ENCODE data around the gene EIF2S3.

DNA sequence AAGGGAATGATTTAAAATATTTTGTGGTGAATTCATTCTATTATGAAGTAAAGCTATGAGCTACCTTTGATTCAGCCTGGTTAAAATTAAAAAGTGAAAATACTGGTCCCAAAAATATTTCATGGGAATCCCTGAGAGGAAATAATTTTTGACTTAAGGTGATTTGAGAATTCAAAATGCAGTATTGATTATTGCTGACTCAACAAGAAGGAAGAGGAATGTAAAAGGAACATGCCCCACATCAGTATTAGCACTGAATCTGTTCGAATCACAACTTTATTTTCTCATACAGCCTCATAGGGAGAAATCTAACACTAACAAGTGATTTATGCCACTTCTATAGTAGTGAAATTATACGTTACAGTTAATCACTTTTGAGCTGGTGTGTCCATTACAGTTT is 27.7 kb downstream of the EIF2S3 start:
- TF ChIP-seq, protein P1, sequence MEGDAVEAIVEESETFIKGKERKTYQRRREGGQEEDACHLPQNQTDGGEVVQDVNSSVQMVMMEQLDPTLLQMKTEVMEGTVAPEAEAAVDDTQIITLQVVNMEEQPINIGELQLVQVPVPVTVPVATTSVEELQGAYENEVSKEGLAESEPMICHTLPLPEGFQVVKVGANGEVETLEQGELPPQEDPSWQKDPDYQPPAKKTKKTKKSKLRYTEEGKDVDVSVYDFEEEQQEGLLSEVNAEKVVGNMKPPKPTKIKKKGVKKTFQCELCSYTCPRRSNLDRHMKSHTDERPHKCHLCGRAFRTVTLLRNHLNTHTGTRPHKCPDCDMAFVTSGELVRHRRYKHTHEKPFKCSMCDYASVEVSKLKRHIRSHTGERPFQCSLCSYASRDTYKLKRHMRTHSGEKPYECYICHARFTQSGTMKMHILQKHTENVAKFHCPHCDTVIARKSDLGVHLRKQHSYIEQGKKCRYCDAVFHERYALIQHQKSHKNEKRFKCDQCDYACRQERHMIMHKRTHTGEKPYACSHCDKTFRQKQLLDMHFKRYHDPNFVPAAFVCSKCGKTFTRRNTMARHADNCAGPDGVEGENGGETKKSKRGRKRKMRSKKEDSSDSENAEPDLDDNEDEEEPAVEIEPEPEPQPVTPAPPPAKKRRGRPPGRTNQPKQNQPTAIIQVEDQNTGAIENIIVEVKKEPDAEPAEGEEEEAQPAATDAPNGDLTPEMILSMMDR (IDR thresholded peaks at IDR 0.05) = no peak
- no peak for TF ChIP-seq POLR2A (IDR thresholded peaks at IDR 0.05)

Measured in Peyer's patch (tissue), 4 donors.